Measurements from ENCODE around the gene DNPH1. TPM values are rescaled to one million over a fixed set of nuclear protein-coding genes. Genes with fewer than 3 reads are reported as not detected.

Gene DNPH1
- total and polyA plus RNA-seq, 2 experiments from 2014 or later = 29.2 to 50.0 TPM

- Histone ChIP-seq H3F3A (replicated peaks; ENCODE audit: low read depth) (no peaks in the 10 kb centered on the region), H2AFZ (no peak overlapping the region), H3K4me3 (no peak overlapping the region), H3K36me3 (ENCODE audit: insufficient read depth) (no peaks in the 10 kb centered on the region), H3K9me2 (ENCODE audit: insufficient read depth) (no peaks in the 10 kb centered on the region), H4K20me1 (replicated peaks; ENCODE audit: insufficient read depth) (no peaks in the 10 kb centered on the region), H3K79me2 (replicated peaks; ENCODE audit: insufficient read depth) (no peaks in the 10 kb centered on the region), H3K27ac (ENCODE audit: low read depth) (no peak overlapping the region), H3K4me2 (no peak overlapping the region), H3K4me1 (ENCODE audit: insufficient read depth) (no peaks in the 10 kb centered on the region), H3K27me3 (ENCODE audit: insufficient read depth) (no peaks in the 10 kb centered on the region)
- no peaks in the 10 kb centered on the region; the same call in 2 of the 3 replicates for H3K9me3 Mint-ChIP-seq
- no peak for ATAC-seq
- DNase-seq (ENCODE audit: low spot score) = no peak
- no peak for TF ChIP-seq NANOG (IDR thresholded peaks at IDR 0.05; ENCODE audit: borderline replicate concordance)
- no peak for TF ChIP-seq ZNF331 (CRISPR knock-in tag; IDR thresholded peaks at IDR 0.05; ENCODE audit: low read depth)
- H3K27me3 Mint-ChIP-seq (ENCODE audit: insufficient read depth, low read depth, poor library complexity) = peaks cover 12% of the 10 kb centered on the region
- no peak overlapping the region for H3K27ac Mint-ChIP-seq
- H3K4me3 Mint-ChIP-seq = no peak overlapping the region
- H3K36me3 Mint-ChIP-seq (ENCODE audit: low read depth) = no peaks in the 10 kb centered on the region
- peaks cover 7% of the 10 kb centered on the region; the same call in 2 of the 3 replicates for H3K4me1 Mint-ChIP-seq
Observed at GRCh38 chr6:43261198-43261597, 31.9 kb upstream of the DNPH1 start.

- H3K27ac Mint-ChIP-seq = no peak overlapping the region
- no peak overlapping the region for H3K4me3 Mint-ChIP-seq
- no peaks in the 10 kb centered on the region for H3F3A ChIP-seq (replicated peaks; ENCODE audit: low read depth)
Observed at GRCh38 chr6:43260791-43261190, 31.5 kb upstream of the DNPH1 start.

GRCh38 chr6:43258807-43259686, 29.8 kb upstream of the DNPH1 start:
- no peak overlapping the region; the same call in 2 of the 3 replicates for H3K4me3 Mint-ChIP-seq
- no peak overlapping the region for H3K27ac ChIP-seq (ENCODE audit: low read depth)
- TF ChIP-seq ZNF462 (CRISPR knock-in tag; IDR thresholded peaks at IDR 0.05) (no peak), ZNF331 (CRISPR knock-in tag; IDR thresholded peaks at IDR 0.05; ENCODE audit: low read depth) (no peak), EZH2 (IDR thresholded peaks at IDR 0.05; ENCODE audit: low read depth, unreplicated experiment) (no peak)

More at GRCh38 chr6:43260791-43261190, 31.5 kb upstream of the DNPH1 start:
- Histone ChIP-seq H3K9me2 (ENCODE audit: insufficient read depth) (no peaks in the 10 kb centered on the region), H4K20me1 (replicated peaks; ENCODE audit: insufficient read depth) (no peaks in the 10 kb centered on the region), H3K4me3 (no peak overlapping the region), H3K36me3 (ENCODE audit: insufficient read depth) (no peaks in the 10 kb centered on the region), H3K4me2 (no peak overlapping the region), H3K4me1 (ENCODE audit: insufficient read depth) (no peaks in the 10 kb centered on the region), H2AFZ (no peak overlapping the region), H3K27ac (ENCODE audit: low read depth) (no peak overlapping the region), H3K79me2 (replicated peaks; ENCODE audit: insufficient read depth) (no peaks in the 10 kb centered on the region), H3K27me3 (ENCODE audit: insufficient read depth) (no peaks in the 10 kb centered on the region)
- ATAC-seq (no peak), DNase-seq (ENCODE audit: low spot score) (no peak)
- Mint-ChIP-seq H3K27me3 (ENCODE audit: insufficient read depth, low read depth, poor library complexity) (peaks cover 13% of the 10 kb centered on the region), H3K4me1 (peaks cover 7% of the 10 kb centered on the region; the same call in 2 of the 3 replicates), H3K9me3 (no peaks in the 10 kb centered on the region; the same call in 2 of the 3 replicates), H3K36me3 (ENCODE audit: low read depth) (no peaks in the 10 kb centered on the region)
- TF ChIP-seq NANOG (IDR thresholded peaks at IDR 0.05; ENCODE audit: borderline replicate concordance) = no peak
- TF ChIP-seq, protein P1, sequence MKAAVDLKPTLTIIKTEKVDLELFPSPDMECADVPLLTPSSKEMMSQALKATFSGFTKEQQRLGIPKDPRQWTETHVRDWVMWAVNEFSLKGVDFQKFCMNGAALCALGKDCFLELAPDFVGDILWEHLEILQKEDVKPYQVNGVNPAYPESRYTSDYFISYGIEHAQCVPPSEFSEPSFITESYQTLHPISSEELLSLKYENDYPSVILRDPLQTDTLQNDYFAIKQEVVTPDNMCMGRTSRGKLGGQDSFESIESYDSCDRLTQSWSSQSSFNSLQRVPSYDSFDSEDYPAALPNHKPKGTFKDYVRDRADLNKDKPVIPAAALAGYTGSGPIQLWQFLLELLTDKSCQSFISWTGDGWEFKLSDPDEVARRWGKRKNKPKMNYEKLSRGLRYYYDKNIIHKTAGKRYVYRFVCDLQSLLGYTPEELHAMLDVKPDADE (IDR thresholded peaks at IDR 0.05) = no peak
- no peak for TF ChIP-seq EZH2 (IDR thresholded peaks at IDR 0.05; ENCODE audit: low read depth, unreplicated experiment)
- no peak for TF ChIP-seq EZH2phosphoT487 (IDR thresholded peaks at IDR 0.05; ENCODE audit: unreplicated experiment)
- no peak for TF ChIP-seq JUNB (IDR thresholded peaks at IDR 0.05; ENCODE audit: unreplicated experiment)
- TF ChIP-seq STAT1 (IDR thresholded peaks at IDR 0.05; ENCODE audit: unreplicated experiment) = no peak
- TF ChIP-seq ZNF114 (CRISPR knock-in tag; IDR thresholded peaks at IDR 0.05) = no peak

More at GRCh38 chr6:43258807-43259686, 29.8 kb upstream of the DNPH1 start:
- Histone ChIP-seq H3K9me2 (ENCODE audit: insufficient read depth) (no peaks in the 10 kb centered on the region), H3K4me1 (ENCODE audit: insufficient read depth) (no peaks in the 10 kb centered on the region), H3F3A (replicated peaks; ENCODE audit: low read depth) (no peaks in the 10 kb centered on the region), H3K4me2 (no peak overlapping the region), H3K79me2 (replicated peaks; ENCODE audit: insufficient read depth) (no peaks in the 10 kb centered on the region), H4K20me1 (replicated peaks; ENCODE audit: insufficient read depth) (no peaks in the 10 kb centered on the region), H3K4me3 (no peak overlapping the region), H2AFZ (no peak overlapping the region), H3K36me3 (ENCODE audit: insufficient read depth) (no peaks in the 10 kb centered on the region), H3K27me3 (ENCODE audit: insufficient read depth) (no peaks in the 10 kb centered on the region)
- Mint-ChIP-seq H3K9me3 (no peaks in the 10 kb centered on the region; the same call in 2 of the 3 replicates), H3K27me3 (ENCODE audit: insufficient read depth, low read depth, poor library complexity) (peaks cover 17% of the 10 kb centered on the region), H3K36me3 (ENCODE audit: low read depth) (no peaks in the 10 kb centered on the region), H3K27ac (no peak overlapping the region), H3K4me1 (peaks cover 10% of the 10 kb centered on the region; the same call in 2 of the 3 replicates)
- DNase-seq (ENCODE audit: low spot score) (no peak), ATAC-seq (no peak)
